ENCODE measurements around the gene LMF1. TPM values are rescaled to one million over a fixed set of nuclear protein-coding genes. Genes with fewer than 3 reads are reported as not detected.

LMF1 gene
- total RNA-seq, 1 experiment from 2014 or later = 12.8 TPM

DNA sequence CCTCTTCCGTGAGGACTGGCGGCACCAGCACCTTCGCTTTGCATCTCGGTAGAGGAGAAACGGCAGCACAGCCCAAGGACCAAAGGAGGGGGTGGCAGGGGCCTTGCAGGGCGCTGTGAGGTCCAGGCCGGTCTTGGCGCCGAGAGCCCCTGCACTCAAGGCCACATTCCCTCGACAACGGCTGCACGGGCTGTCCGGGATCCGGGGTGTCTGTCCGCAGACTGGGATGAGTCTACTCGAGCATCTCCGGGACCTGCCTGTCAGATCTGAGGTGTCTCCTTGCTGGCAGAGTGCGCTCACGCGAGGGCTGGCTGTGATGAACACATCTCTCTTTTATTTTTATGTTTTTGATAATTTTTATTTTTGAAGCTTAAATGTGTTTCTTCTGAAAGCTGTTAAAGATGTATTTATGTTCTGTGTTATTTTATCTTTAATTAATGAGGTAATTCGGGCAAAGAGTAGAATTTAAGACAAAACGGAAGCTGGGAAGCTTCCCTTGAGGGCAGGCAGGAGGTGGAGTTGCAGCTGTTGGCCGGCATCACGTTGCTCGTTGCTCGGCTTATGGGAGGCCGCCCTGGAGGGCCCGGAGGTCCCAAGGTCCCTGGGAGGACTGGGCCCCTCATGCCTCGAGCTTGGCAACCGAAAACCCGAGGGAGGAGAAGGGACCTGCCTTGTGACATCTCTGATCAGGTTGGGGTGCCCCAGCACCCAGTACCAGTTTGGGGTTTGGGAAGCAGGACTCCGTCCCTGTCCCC is 15.0 kb upstream of the LMF1 start:
- CTCF ChIA-PET = no interaction called here
- Histone ChIP-seq H3K9ac (ENCODE audit: low read length) (no peak overlapping the region), H3K36me3 (ENCODE audit: control insufficient read depth in 1 of 2, insufficient read depth in 2 of 2, low read length in 2 of 2) (no peaks in the 10 kb centered on the region), H2AFZ (ENCODE audit: low read depth, low read length, poor library complexity, severe bottlenecking) (no peak overlapping the region), H3K9me3 (ENCODE audit: control insufficient read depth in 1 of 2, insufficient read depth in 1 of 2, low read depth in 1 of 2, low read length in 2 of 2) (no peaks in the 10 kb centered on the region), H3K4me1 (ENCODE audit: control insufficient read depth in 1 of 2, insufficient read depth in 2 of 2, low read length in 2 of 2) (peaks cover 0 to 9% of the 10 kb centered on the region in 2 experiments; a peak in 1 of 4 replicates), H3K9me2 (ENCODE audit: insufficient read depth) (no peaks in the 10 kb centered on the region), H3K27ac (ENCODE audit: low read depth, low read length) (no peak overlapping the region), H4K20me1 (ENCODE audit: insufficient read depth) (no peaks in the 10 kb centered on the region), H3K27me3 (ENCODE audit: insufficient read depth, low read length) (no peaks in the 10 kb centered on the region), H3K4me3 (replicated peaks in 1 of 2; ENCODE audit: low read depth in 1 of 2, low read length in 2 of 2) (no peak overlapping the region), H3K79me2 (ENCODE audit: insufficient read depth, low read length) (no peaks in the 10 kb centered on the region), H3K4me2 (ENCODE audit: low read length) (0 out of 2 replicates have a peak overlapping the region, but pooled peaks have one; percentile 23)
- RAD21 ChIA-PET (ENCODE audit: low non-redundant PET in 1 of 2, low total read pairs in 2 of 2, uncharacterized antibody in 2 of 2, unreplicated experiment in 2 of 2) = interaction anchor here in 1 of 2 experiments (0.6 kb wide), 1 partner anchor 62 kb away, joined by 5 read pairs; no protein-coding TSS in a partner anchor
- ATAC-seq (no peak), DNase-seq (ENCODE audit: low read depth, low spot score) (no peak)
- BruUV-seq (replicated peaks) = no TSS peak
- TF ChIP-seq, protein P1, sequence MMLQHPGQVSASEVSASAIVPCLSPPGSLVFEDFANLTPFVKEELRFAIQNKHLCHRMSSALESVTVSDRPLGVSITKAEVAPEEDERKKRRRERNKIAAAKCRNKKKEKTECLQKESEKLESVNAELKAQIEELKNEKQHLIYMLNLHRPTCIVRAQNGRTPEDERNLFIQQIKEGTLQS (IDR thresholded peaks at IDR 0.05) = no peak
- no peak for TF ChIP-seq POLR2AphosphoS5 (IDR thresholded peaks at IDR 0.05; ENCODE audit: low read depth, low read length)
- TF ChIP-seq, protein P2, sequence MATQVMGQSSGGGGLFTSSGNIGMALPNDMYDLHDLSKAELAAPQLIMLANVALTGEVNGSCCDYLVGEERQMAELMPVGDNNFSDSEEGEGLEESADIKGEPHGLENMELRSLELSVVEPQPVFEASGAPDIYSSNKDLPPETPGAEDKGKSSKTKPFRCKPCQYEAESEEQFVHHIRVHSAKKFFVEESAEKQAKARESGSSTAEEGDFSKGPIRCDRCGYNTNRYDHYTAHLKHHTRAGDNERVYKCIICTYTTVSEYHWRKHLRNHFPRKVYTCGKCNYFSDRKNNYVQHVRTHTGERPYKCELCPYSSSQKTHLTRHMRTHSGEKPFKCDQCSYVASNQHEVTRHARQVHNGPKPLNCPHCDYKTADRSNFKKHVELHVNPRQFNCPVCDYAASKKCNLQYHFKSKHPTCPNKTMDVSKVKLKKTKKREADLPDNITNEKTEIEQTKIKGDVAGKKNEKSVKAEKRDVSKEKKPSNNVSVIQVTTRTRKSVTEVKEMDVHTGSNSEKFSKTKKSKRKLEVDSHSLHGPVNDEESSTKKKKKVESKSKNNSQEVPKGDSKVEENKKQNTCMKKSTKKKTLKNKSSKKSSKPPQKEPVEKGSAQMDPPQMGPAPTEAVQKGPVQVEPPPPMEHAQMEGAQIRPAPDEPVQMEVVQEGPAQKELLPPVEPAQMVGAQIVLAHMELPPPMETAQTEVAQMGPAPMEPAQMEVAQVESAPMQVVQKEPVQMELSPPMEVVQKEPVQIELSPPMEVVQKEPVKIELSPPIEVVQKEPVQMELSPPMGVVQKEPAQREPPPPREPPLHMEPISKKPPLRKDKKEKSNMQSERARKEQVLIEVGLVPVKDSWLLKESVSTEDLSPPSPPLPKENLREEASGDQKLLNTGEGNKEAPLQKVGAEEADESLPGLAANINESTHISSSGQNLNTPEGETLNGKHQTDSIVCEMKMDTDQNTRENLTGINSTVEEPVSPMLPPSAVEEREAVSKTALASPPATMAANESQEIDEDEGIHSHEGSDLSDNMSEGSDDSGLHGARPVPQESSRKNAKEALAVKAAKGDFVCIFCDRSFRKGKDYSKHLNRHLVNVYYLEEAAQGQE (IDR thresholded peaks at IDR 0.05; ENCODE audit: low read depth) = no peak
- no peak for TF ChIP-seq ELF1 (IDR thresholded peaks at IDR 0.05; ENCODE audit: borderline replicate concordance, low read depth)
- TF ChIP-seq CEBPB (IDR thresholded peaks at IDR 0.05; ENCODE audit: low read depth) = no peak
- no peak for TF ChIP-seq EZH2phosphoT487 (IDR thresholded peaks at IDR 0.05; ENCODE audit: borderline replicate concordance)
- TF ChIP-seq ZNF274 (IDR thresholded peaks at IDR 0.05; ENCODE audit: low read depth, low read length) = no peak
- no peak for TF ChIP-seq TCF7L2 (IDR thresholded peaks at IDR 0.05; ENCODE audit: borderline replicate concordance, extremely low read depth, insufficient read depth, insufficient read length)
- TF ChIP-seq JUND (IDR thresholded peaks at IDR 0.05) = no peak
- TF ChIP-seq SIN3A (IDR thresholded peaks at IDR 0.05; ENCODE audit: low read depth) = no peak
- no peak for TF ChIP-seq EGR1 (IDR thresholded peaks at IDR 0.05; ENCODE audit: low read depth)
- TF ChIP-seq, protein P3, sequence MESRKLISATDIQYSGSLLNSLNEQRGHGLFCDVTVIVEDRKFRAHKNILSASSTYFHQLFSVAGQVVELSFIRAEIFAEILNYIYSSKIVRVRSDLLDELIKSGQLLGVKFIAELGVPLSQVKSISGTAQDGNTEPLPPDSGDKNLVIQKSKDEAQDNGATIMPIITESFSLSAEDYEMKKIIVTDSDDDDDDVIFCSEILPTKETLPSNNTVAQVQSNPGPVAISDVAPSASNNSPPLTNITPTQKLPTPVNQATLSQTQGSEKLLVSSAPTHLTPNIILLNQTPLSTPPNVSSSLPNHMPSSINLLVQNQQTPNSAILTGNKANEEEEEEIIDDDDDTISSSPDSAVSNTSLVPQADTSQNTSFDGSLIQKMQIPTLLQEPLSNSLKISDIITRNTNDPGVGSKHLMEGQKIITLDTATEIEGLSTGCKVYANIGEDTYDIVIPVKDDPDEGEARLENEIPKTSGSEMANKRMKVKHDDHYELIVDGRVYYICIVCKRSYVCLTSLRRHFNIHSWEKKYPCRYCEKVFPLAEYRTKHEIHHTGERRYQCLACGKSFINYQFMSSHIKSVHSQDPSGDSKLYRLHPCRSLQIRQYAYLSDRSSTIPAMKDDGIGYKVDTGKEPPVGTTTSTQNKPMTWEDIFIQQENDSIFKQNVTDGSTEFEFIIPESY (IDR thresholded peaks at IDR 0.05; ENCODE audit: extremely low read depth, insufficient replicate concordance, low read length) = no peak
- POLR2A ChIA-PET = no interaction called here
- intact Hi-C loops (cut with micrococcal nuclease) = no loop called here

Data from HCT116 (cell line).